ENCODE data around the gene OPN1SW. TPM values are rescaled to one million over a fixed set of nuclear protein-coding genes. Genes with fewer than 3 reads are reported as not detected.

OPN1SW gene
- polyA plus RNA-seq, 10 donors: 1.7 to 4.2 (median 2.3) TPM

DNA sequence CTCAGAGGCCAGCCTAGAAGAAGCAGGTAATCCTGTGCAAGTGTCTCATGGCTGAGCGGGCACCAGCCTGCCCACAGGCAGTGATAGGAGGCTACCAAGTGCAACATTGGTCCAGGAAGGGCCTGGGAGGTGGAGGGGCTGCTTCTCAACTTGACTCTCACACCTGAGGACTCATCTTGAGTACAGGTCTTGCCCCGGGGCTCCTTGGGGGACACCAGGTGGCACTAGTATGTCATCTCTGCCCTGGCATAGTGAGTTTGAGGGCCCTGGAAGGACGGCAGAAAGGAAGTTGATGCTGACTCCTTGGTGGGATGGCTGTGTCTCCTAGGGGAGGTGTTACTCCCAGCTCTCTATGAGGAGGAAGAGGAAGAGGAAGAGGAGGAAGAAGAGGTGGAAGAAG is 18.4 kb upstream of the OPN1SW start:
- DNase-seq: no peak

DNA sequence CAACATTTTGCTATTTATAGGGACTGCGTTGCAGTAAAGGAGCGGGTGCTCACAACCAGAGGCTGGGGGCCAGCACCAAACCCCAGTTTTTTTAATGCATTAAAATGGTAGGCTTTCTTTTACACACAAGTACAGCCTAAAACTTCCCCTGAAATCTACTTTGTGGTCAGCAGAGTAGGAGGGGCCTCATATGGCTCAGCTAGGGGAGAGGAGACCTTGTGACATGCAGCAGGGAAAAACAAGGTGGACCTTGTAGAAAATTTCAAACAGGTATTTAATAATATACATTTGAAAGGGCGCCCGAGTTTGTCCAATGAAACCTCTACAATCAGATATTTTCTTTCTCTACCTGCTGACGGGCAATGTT is 17.6 kb upstream of the OPN1SW start:
- DNase-seq: no peak

DNA sequence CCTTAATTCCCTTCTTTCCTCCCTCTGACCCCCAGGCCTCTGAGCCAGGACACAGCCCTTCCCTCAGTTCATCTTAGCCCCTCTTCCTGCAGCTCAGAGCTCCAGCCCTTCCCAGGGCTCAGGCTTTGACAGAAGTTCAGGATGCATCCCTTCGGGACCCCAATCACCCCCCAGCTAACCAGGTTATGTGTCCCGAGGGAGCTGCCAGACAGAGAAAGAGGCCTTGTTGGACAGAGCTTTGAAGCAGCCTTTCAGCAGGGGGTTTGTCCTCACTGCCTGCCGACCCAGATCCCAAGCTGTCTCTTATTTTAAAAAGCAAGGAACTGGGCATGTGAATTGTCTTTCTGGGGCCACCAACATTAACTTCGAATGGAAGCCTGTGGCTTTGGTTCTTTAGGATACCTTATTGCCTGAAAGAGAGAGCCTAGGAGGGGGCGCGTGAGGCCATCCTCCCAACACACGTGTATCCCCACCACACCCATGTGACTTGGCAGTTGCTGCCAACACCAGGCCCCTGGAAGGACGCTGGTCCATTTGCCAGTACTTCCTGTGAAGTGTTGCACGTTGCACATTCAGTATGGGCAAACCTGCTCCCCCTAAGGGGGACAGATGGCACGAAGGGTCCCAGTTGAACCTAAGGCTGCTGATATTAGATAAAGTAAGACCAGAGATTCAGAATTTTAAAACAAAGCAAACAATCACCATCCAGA is 17.0 kb upstream of the OPN1SW start:
- DNase-seq: no peak

DNA sequence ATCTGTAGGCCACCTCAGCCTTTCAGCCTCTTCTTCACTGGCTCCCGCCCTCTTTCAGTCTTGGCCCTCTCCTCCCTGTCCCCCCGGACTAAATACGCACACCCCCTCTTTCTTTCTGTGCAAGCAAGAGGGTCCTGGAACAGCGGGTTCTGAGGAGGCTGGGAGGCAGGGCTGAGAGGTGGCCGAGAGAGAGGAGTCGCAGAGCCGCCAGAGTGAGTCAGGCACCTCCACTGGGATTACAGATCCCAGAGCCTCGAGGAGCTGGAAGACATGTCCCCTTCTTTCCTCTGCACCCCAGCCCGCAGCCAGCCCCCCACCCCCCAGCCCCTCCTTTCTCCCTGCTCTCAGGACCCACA is 16.4 kb upstream of the OPN1SW start:
- no peak for DNase-seq

DNA sequence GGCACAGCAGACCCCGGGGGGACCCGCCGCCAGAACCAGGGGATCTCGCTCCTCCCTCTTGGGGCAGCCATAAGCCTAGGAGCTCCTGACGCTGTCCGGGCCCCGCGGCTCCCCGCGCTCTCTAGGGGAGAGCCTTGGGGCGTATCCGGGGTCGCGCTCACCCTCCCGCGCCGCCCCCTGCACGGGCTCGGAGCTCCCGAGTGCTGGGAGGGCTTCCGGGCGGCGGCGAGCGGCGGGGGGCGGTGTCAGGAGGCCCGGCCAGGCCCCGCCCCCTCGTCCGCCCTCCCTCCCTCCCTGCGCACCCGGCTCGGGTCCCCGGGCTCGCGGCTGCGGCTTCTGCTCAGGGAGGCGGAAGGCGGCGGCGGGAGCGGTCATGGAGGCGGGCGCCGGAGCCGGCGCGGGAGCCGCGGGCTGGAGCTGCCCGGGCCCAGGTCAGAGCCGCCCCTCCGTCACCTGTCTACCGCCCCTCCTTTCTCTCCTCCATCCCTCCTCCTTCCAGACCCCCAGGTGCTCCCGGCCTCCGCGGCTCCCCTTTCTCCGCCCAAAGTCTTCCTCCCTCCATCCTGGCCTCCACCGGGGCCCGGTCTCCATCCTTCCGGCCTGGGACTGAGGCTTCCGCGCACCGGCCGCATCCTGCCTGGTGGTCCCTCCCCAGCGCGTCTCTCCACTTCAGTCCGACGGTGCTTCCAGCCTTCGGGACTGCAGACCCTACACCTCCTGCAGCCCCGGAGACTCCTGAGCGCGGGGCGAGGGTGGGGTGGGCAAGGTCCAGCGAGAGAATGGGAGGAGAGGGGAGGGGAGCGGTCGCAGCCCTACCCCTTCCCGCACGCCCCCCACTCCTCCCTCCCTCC is 15.8 kb upstream of the OPN1SW start, which contains the start of gene CCDC136:
Gene CCDC136, plus strand, starts transcription at position 848 of the 851 bp plus-strand sequence. CDS start 444 bp downstream, outside the sequence.
- DNase-seq: peak; percentile 42 to 77 (median 51)

DNA sequence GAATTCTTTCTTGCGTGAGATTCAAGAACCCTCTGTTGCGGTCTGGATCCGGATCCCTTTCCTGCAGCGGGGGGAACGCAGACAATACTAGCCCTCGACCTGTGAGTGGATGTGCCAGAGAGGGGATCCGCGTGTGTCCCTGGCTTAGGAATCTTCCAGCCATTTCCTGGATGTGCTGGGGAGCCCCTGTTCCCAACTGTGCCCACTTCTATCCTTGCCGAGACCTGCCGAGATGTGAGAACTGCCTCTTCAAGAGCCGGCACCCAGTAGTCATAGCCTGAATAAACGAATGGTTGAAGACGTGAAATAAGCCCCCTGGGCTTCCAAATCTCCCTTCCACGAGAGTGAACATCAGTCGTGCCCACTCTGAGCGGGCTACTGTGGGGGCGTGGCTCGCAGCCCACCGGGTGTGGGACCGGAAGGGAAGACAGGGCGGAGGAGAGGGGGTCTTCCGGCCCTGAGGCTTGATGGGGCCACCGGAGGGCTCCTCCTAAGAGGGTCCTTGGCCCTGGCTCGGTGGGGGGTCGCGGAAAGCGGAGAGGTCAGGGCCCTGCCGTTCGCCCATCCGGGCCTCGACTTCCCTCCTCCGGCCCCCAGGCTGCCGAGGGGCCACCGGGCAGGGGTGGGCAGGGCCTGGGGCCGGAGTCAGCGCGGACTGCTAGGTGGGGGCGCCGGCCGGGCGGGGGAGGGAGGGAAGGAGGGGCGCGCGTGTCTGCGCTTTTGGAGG is 14.9 kb upstream of the OPN1SW start:
- DNase-seq: peak in 1 of 3 donors; percentile 67

DNA sequence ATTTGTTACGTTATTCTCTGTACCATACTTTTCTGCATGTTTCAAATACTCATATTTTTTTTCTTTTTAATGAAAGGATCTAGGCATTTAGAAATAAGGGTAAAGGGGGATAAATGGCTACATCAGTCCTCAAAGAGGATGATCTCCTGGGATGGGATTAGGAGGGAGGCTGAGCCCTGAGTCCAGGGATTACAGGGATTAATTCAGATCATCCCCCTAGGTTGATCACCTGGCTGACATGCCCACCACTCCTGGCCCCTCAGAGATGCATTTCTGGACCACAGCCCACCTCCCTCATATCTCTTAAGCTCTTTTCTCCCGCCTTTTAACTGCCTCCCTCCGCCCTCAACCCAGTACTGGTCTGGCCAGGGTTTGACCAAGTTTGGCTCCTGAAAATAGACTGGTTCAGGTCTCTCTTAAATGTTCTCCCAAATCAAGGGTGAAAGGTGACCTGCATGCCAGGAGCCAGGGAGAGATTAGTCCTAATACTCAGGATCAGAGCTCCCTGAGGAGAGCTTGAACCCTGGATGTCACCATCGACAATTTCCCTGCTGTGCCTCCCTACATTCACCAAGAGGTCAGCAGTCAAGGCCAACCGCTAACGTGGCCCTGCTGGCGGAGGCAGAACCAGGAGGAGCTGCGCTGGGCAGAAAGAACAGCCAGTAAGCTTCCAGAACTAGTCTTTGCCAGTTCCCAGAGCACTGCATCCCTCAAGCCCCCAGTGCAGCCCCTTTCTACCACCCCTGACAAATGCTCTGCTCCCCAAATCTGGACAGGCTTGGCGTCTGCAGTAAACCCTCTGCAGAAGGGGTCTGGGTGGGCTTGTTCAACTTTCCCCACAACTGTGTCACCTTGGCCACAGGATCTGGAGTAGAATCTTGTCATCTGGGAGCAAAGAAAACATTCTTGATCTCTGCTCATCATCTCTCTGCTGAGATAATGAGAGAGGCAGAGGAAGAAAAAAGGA is 13.1 kb upstream of the OPN1SW start:
- DNase-seq: no peak

DNA sequence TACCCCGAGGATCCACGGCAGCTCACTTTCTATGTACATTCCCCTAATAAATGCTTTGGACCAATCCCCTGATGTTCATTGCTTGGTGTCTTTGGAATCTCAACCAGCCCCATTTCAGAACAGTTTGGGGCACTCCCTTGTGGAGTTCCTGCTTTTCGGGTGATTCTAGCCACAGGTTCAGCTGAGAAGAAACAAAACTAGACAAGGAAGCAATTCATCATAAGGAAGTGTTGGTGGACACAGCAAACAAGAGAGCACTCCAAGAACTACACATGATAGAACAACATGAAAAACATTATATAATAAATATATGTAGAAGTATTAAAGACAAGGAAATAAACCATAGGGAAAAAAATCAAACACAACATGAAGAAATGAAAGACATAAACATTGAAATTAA is 10.1 kb upstream of the OPN1SW start:
- DNase-seq: no peak

DNA sequence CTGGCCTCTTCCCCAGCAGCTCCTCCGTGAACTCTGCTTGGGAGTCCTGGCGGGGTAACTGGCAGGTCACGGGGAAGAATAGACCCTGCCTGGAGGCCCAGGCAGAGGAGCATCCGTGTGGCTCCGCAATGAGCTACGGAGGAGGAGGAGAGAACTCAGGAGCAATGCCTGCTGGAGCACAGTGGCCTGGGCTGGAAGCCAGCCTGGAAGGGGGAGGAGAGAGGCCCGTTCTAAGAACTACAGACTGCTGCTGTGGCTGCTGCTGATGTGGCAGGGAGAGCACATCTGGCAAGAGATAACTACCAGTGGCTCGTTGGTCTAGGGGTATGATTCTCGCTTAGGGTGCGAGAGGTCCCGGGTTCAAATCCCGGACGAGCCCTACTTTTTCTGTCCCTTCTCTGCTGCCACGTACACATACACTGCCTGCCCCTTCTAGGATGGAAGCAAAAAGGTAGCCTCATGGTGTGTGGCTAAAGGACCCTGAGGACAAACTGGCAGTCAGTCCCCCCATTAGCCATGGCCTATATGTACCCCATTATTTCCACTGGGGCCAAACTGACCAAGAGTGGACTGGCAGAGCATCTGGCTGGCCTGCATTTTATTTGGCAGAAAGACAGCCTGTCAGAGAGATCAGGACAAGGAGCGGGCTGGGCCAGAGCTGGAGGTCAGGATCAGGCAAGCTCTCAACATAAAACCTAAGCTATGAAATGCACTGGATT is 7.7 kb upstream of the OPN1SW start:
- peak; percentile 82 to 96 (median 88) for DNase-seq

DNA sequence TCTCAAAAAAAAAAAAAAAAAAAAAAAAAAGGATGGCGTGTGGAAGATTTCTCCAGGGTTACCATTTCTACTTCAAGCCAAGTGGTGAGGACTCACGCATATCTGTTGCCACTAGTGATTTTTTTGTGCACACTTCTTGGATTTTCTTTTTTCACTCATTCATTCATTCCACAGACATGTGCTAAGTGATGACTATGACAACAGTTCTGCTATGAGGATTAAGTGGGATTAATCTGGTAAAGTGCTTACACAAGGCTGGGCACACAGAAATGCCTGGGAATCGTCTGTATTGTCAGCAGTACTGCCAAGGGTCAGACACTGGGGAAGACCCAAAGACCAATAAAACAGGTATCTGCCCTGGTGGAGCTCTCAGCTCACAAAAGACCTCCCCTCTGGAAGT is 6.3 kb upstream of the OPN1SW start:
- DNase-seq: peak in 1 of 3 donors; percentile 15

DNA sequence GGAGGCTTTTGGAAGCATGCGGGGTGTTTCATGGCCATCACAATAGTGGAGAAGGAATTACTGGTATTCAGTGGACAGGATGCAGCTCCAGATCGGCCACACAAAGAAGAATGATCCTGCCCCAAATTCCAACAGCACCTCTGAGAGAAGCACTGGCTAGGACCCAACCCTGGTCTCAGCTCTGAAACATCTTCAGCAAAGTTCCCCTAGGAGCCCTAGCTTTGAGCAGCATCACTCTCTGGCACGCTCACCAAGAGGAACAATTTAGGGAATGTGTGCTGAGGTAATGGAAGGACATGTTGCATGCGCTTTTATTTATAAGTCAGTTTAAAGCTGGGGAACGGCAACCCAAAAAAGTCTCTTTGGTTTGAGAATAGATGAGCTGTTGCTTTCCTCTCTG is 5.5 kb upstream of the OPN1SW start:
- DNase-seq: peak; percentile 79 to 91 (median 89)

DNA sequence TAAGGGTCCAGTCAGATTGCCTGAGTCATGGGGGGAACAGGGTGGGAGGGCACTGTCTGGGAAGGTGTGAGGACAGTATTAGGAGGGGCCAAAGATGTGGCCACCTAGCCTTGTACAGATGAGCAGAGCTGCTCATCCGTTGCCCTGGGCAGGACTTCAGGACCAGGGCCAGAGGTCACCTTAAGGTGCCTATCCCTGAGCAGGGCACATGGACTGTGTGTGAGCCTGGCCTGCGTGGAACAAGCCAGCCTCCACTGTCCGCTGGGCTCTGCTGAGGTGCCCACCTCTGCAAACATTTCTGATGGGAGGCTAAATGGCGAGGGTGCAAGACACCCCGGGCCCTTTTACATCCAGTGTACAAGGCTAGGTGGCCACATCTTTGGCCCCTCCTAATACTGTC is 3.4 kb upstream of the OPN1SW start:
- DNase-seq: no peak

DNA sequence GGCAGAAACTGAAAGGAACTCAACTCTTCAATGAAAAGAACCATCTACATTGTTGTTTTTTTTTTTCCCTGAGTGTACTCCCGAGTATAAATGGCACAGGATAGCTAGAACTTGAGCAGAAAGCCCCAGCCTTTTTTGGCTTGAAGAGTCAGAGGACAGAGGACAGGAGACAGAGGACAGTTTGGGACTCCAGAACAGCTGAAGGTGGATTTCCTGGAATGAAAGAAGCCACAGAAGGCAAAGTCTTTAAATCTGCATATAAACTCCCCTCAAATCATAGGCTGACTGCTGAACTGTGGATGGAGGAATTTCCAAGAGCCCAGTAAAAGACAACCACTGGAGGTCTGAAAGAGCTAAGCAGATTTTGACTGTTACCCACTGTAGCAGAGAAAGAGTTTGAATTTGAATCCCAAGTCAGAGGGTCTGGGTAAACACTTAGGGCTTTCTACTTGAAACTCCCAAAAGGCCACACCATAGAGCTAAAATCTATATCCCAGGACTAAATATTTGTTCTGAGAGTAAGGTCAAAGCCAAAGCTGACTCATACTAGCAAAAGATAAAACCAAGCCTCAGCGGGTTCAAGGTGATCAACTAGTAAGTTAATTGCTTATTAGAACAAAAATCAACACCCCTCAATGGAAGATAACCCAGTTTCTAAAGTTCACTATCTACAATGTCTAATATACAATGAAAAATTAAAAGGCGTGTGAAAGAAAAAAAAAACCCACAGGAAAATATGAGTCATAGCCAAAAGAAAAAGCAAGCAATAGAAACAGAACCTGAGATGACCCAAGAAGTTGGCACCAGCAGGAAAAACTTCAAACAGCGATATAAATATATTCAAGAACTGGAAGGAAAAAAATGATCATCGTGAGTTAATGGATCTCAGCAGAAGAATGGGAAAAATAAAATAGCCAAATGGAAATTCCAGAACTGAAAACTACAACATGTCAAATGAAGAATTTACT is 1.8 kb upstream of the OPN1SW start:
- DNase-seq: no peak

DNA sequence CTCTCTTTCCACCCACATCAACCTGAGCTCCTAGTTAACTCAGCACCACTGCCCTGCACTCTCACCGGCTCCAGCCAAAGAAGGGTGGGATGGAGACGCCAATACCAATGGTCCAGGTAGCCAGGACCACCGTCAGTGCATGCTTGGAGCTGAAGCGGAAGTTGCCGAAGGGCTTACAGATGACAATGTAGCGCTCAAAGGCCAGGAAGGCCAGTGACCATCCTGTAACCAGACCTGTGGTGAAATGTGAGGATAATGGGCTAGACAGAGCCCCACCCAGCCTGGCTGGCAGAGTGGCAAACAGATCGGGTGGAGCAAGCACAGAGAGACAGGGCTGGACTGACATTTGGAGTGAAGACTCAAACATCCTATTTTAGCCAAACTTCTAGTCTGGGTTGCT is 673 bp downstream of the OPN1SW start:
- no peak for DNase-seq

DNA sequence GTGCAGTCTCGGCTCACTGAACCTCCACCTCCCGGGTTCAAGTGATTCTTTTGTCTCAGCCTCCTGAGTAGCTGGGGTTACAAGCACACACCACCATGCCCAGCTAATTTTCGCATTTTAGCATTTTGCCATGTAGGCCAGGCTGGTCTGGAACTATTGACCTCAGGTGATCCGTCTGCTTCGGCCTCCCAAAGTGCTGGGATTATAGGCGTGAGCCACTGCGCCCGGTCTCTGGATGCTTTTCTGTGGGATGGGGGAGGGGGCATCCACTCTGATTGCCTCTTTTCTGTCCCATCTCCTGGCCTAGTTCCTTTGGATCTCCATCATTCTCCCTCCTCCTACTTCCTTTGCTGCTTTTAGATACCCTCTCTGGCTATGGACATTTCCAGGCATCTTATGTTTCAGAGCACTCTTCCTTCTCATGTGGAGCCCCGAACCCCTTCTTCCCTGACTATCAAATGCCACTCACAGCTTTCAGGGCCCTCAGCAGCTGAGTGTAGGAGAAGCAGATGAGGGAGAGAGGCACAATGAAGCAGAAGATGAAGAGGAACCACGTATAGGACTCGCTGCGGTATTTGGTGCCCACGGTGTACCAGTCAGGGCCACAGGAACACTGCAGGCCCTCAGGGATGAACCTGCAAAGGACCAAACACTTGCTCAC is 1.4 kb downstream of the OPN1SW start:
- no peak for DNase-seq

DNA sequence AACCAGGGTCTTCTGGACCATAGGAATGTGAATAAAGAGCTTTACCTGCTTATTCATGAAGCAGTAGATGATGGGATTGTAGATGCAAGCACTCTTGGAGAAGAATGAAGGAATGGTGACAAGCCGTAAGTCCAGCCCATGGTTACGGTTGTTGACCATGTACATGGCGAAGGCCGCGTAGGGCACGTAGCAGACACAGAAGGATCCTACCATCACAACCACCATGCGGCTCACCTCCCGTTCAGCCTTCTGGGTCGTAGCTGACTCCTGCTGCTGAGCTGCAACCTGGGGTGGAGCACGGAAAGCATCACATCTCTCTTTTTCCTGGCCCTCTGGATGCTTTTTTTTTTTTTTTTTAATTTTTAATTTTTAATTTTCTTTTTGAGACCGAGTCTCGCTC is 2.0 kb downstream of the OPN1SW start:
- DNase-seq: no peak

DNA sequence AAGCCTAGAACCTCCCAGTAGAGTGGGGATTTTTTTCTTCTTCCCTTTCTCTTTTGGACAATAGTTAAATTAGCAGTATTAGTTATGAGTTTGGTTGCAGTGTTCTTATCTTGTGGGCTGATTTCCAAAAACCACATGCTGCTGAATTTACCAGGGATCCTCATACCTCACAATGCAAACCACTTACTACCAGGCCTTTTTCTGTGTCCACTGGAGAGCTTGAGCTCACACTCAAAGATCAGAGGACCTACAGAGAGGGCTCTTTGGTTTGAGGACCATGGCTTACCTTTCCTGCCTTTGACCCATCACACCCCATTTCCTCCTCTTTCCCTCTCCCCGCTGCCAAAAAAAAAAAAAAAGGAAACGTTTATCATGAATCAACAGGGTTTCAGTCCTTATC is 5.4 kb downstream of the OPN1SW start:
- DNase-seq: no peak

DNA sequence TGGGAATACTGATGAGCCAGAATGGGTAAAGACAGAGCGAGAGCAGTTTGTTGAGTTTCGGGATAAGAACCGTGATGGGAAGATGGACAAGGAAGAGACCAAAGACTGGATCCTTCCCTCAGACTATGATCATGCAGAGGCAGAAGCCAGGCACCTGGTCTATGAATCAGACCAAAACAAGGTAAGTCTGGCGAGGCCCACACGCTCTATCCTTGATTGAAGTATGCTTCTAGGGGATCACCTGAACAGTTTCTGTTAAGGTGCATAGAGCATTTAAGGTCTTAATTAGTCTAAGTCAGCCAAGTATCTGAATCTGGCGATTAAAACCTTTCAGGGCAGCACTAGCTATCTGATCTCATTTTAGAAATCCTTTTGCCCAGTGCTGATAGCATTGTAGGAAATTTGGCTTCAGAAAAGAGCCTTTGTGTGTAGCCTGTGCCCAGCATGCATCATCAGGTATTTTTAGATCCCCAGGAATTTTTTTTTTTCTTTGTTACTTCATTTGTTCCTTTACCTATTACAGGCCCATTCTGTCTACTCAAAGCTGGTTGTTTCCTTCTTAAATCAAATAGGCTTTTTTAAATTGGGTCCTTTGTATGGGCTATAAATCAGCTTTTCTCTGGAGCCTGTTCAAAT is 8.0 kb downstream of the OPN1SW start:
- DNase-seq: no peak
